Memory B cell (primary cell): ENCODE measurements around the gene CD164.
A peak's percentile ranks its signal among the peaks of the same experiment; 100 is the strongest.
"Not testable (repeated sequence)": the region's sequence is repeated elsewhere in the genome, so short reads cannot be mapped to it uniquely, and the experiment has no call there.

ENCODE experiments used
- ATAC-seq: fragments of 150-1000 bp; cut with Tn5 transposase; 2 replicates; pipeline ENCODE4 v1.10.0; 2021; ENCODE audit warnings: low read depth, mild to moderate bottlenecking, moderate library complexity
- DNase-seq, 2 donors: peaks; one replicate each; pipeline ENCODE4 v3.0.0; 2022; ENCODE audit warnings: low spot score in 2 of 2
- H3K27ac Mint-ChIP-seq: one replicate; pipeline ENCODE4 v1.8.0; 2022; ENCODE audit warnings: mild to moderate bottlenecking, moderate library complexity, mixed read lengths
- H3K27me3 Mint-ChIP-seq: one replicate; pipeline ENCODE4 v1.8.0; 2022; ENCODE audit warnings: mixed read lengths
- H3K36me3 Mint-ChIP-seq: one replicate; pipeline ENCODE4 v1.8.0; 2022; ENCODE audit warnings: mild to moderate bottlenecking, mixed read lengths
- H3K4me1 Mint-ChIP-seq: one replicate; pipeline ENCODE4 v1.8.0; 2022; ENCODE audit warnings: mixed read lengths
- H3K4me3 Mint-ChIP-seq: one replicate; pipeline ENCODE4 v1.8.0; 2022; ENCODE audit warnings: mild to moderate bottlenecking, moderate library complexity, mixed read lengths
- H3K9me3 Mint-ChIP-seq: one replicate; pipeline ENCODE4 v1.8.0; 2022; ENCODE audit warnings: mixed read lengths

Gene CD164

DNA sequence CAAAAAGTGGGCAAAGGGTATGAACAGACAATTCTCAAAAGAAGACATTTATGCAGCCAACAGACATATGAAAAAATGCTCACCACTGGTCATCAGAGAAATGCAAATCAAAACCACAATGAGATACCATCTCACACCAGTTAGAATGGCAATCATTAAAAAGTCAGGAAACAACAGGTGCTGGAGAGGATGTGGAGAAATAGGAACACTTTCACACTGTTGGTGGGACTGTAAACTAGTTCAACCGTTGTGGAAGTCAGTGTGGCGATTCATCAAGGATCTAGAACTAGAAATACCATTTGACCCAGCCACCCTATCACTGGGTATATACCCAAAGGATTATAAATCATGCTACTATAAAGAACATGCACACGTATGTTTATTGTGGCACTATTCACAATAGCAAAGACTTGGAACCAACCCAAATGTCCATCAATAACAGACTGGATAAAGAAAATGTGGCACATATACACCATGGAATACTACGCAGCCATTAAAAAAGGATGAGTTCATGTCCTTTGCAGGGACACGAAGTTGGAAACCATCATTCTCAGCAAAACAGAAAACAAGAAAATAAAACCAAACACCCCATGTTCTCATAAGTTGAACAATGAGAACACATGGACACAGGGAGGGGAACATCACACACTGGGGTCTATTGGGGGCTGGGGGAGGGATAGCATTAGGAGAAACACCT lies 17.7 kb downstream of the CD164 start:
- not testable (repeated sequence) for H3K4me3 Mint-ChIP-seq, DNase-seq, H3K9me3 Mint-ChIP-seq, H3K27me3 Mint-ChIP-seq, ATAC-seq, H3K4me1 Mint-ChIP-seq
- Mint-ChIP-seq H3K36me3 (peaks cover 50% of the 10 kb centered on the region), H3K27ac (peak overlapping the region; percentile 45)

DNA sequence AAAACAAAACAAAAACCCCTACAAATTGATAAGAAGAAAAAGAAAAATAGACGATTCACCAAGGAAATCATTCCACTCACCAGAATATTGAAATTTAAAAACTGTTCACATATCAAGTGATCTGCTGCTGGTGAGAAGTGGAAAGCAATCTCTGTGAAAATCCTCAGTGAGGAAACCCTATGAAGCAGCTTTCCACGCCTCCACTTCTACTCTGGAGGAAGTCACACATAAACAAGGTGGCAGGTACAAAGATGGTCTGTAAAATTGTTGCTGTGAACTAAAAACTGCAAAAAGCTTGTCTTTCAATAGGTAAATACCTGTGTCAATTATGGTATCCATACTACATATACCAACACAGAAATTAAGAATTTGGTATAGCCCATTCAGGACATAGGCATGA lies 18.5 kb downstream of the CD164 start:
- Mint-ChIP-seq H3K9me3 (peaks cover 2% of the 10 kb centered on the region), H3K27me3 (no peaks in the 10 kb centered on the region), H3K4me1 (peaks cover 7% of the 10 kb centered on the region), H3K36me3 (peaks cover 52% of the 10 kb centered on the region), H3K27ac (no peak overlapping the region), H3K4me3 (no peak overlapping the region)
- ATAC-seq, result no peak
- DNase-seq, result no peak

DNA sequence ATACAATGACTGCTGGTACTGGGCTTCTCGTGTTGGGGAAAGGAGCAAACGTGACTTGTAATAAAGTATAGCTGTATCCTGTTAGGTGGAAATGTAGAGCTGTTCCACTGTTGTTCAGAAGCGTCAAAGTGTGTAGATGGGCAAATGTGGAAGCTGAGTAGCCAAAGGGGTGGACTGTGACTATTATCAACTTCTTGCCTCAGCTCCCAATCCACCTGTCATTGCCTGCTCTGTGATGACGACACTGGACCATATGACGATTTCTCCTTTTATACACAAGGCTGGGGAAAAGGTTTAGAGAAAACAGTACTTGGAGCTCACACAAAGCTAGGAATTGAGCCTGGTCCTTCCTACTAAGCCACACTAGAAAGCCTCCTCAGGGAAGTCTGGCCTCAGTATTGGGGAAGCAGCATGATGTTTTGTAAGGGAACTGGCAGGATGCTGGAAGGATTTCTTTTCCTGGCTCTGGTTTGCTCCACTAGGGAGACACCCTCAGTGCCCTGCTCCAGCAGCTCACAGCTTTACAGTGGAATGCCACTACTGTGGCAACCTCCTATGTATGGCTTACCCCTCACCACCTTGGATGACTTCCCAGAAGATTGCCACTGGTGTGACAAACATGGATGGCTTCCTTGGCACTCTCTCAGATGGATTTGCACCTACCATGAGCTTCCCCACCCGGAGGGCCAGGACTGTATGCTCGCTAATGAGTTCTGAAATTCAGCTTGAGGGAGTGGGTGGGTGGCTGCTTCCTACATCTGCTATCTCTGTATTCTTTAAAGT lies 20.0 kb downstream of the CD164 start:
- H3K4me3 Mint-ChIP-seq, result no peak overlapping the region
- H3K4me1 Mint-ChIP-seq, result peaks cover 7% of the 10 kb centered on the region
- H3K9me3 Mint-ChIP-seq, result peaks cover 2% of the 10 kb centered on the region
- DNase-seq (no peak), ATAC-seq (no peak)
- no peak overlapping the region for H3K27ac Mint-ChIP-seq
- H3K36me3 Mint-ChIP-seq, result peaks cover 57% of the 10 kb centered on the region
- no peaks in the 10 kb centered on the region for H3K27me3 Mint-ChIP-seq

DNA sequence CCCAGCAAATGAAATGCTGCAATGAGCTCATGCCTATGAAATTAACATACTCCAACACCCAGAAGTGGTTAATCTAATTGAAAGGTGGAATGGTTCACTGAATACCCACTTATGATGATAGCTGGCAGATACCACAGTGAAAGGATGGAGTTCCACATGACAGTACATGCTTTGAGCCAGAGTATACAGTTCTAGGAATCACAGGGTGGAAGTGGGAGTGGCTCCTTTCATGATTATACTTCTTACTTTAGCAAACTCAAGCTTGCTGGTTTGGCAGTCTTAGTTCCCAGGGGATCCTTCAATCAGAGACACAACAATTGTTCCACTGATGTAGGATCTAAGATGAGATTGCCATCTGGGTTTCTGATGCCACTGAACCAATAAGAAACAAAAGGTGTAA lies 21.5 kb downstream of the CD164 start:
- peaks cover 61% of the 10 kb centered on the region for H3K36me3 Mint-ChIP-seq
- no peak overlapping the region for H3K27ac Mint-ChIP-seq

DNA sequence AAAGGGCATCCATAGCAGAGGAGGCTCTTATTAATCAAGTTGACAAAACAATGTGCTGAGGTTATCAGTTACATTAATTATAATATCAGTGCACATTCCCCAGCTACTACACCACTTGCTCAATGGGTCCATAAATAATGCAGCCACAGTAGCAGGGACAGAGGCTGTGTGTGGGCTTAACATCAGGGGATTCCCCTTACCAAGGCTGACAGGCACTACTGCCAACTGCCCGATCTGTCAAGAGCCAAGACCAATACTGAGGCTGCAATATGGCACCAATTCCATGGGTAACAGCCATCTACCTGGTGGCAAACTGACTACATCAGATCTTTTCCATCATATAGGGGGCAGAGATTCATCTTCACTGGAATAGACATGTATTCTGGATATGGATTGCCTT lies 22.0 kb downstream of the CD164 start:
- Mint-ChIP-seq H3K4me1 (peaks cover 7% of the 10 kb centered on the region), H3K27ac (no peak overlapping the region), H3K36me3 (peaks cover 61% of the 10 kb centered on the region), H3K4me3 (no peak overlapping the region), H3K27me3 (no peaks in the 10 kb centered on the region), H3K9me3 (peaks cover 2% of the 10 kb centered on the region)
- ATAC-seq, result no peak
- DNase-seq, result no peak

More for the DNA sequence above, 21.5 kb downstream of the CD164 start:
- no peak for DNase-seq
- Mint-ChIP-seq H3K27me3 (no peaks in the 10 kb centered on the region), H3K4me3 (no peak overlapping the region), H3K4me1 (peaks cover 7% of the 10 kb centered on the region), H3K9me3 (peaks cover 2% of the 10 kb centered on the region)
- ATAC-seq, result no peak

DNA sequence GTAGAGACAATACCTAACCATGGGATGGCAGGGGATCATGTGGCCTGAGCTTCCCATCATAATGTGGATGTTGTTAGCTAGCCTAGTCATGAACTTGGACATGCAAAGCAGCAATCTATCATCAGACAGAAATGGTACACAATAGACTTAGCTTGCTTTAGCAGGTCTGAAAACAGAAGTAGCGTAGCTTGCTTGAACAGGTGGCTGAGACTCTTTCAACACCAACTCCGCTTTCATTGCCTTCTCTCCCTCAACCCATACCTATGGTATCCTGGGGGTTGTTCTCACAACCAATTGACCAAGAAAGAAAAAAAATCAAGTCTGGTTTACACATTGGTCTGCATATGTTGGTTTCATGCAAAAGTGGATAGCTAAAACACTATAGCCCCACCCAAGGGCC lies 23.0 kb downstream of the CD164 start:
- DNase-seq (no peak), ATAC-seq (no peak)
- no peak overlapping the region for H3K27ac Mint-ChIP-seq
- peaks cover 55% of the 10 kb centered on the region for H3K36me3 Mint-ChIP-seq
- no peaks in the 10 kb centered on the region for H3K9me3 Mint-ChIP-seq
- peaks cover 7% of the 10 kb centered on the region for H3K4me1 Mint-ChIP-seq
- no peak overlapping the region for H3K4me3 Mint-ChIP-seq
- no peaks in the 10 kb centered on the region for H3K27me3 Mint-ChIP-seq

DNA sequence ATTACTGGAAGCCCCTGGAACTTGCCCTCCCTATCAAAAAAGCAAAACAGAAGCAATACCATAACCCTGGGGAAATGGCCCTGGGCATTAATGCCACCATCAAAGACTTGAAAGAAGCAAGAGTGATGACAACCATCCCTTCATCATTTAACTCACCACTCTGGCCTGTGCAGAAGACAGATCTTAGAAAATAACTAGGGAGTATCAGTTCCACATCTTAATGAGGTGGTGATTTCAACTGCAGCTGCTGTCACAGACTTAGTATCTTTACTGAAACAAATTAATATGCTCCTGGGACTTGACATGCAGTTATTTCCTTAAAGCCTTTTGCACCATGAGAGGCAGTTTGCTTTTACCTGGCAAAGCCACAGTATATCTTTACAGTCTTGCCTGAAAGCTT lies 24.1 kb downstream of the CD164 start:
- Mint-ChIP-seq H3K27ac (no peak overlapping the region), H3K36me3 (peaks cover 49% of the 10 kb centered on the region), H3K27me3 (no peaks in the 10 kb centered on the region), H3K4me1 (peaks cover 8% of the 10 kb centered on the region), H3K9me3 (no peaks in the 10 kb centered on the region), H3K4me3 (no peak overlapping the region)
- DNase-seq (no peak), ATAC-seq (no peak)

DNA sequence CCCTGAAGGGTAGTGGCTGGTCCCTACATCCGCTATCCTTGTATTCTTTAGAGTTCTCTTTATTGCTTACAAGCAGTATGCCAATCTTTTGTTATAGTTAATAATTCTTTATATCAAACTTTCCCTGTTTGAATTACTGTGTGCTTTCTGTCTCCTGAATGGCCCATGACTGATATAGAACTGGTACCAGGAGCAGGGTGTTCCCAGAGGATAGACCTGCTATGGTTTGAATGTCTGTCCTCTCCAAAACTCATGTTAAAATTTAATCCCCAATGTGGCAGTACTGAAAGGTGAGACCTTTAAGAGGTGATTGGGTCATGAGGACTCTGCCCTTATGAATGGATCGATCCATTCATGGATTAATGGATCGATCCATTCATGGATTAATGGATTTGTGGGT lies 26.0 kb downstream of the CD164 start:
- H3K27ac Mint-ChIP-seq, result no peak overlapping the region
- H3K27me3 Mint-ChIP-seq, result no peaks in the 10 kb centered on the region
- DNase-seq, result no peak
- H3K9me3 Mint-ChIP-seq, result no peaks in the 10 kb centered on the region
- H3K4me1 Mint-ChIP-seq, result peaks cover 10% of the 10 kb centered on the region
- H3K4me3 Mint-ChIP-seq, result no peak overlapping the region
- peaks cover 38% of the 10 kb centered on the region for H3K36me3 Mint-ChIP-seq
- ATAC-seq, result no peak

DNA sequence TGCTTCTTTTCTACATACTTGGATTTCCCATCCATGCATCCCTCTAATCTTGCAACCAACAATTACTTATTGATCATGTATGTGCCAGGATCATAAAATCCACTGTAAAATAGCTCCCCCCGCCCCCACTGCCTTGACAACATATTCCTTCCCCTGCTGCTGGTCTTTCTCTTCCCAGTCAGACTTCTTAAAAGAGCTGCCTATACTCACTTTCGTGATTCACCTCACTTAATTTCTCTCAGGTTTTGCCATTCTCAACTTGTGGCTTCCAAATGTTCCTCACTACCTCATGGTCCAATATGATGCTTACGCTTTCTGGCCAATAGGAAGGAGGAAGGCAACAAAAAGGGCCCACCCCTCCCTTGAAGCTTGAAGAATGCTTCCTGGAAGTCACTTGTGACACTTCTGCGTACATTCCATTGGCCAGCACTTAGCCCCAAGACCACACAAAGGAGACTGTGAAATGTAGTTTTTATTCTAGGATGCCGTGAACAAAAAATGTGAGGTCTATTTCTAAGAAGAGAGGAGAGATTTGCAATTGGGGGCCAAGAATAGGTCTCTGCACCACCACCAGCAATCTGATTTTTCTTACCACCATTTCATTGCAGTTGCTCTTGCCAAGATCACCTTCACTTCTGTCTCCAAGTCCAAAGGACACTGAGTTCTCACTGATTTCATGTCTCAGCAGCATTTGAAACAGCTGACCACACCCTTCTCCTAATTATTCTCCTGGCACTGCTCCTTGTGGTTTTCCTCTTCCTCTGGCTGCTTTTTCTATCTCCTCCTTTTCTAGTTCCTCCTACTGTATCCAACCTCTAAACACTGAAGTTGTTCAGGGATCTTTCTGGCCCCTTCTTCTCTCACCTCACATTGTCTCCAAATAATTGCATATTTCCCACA lies 30.8 kb downstream of the CD164 start:
- Mint-ChIP-seq H3K4me3 (no peak overlapping the region), H3K27ac (no peak overlapping the region), H3K36me3 (peaks cover 5% of the 10 kb centered on the region), H3K27me3 (no peaks in the 10 kb centered on the region), H3K9me3 (no peaks in the 10 kb centered on the region), H3K4me1 (peaks cover 5% of the 10 kb centered on the region)
- no peak for DNase-seq
- ATAC-seq, result no peak

DNA sequence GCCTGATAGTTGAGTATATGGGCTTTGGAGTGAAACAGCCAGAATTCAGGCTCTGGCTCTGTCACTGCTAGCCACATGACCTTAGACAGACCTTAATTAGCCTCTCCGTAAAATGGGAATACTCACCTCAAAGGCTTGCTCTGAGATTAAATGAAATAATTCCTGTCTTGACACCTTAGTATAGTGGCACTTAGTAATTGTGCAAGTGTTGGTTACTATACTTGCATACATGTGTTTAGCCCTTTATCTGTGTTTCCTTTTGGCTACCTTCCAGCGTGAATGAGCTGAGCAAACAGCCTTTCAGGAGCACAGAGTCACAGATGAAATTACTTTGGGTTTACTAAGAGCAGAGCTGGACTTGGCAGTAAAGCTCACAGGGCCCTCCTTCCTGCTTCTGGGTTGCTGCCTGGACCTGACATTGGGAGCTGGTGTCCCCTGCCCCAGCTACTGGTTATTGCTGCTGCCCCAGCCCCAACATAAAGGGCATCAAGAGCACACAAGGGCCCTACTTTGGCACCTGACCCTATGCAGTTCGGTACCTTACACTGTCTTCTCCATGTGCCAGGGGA lies 32.8 kb downstream of the CD164 start:
- H3K4me1 Mint-ChIP-seq, result peaks cover 5% of the 10 kb centered on the region
- DNase-seq (no peak), ATAC-seq (no peak)
- H3K4me3 Mint-ChIP-seq, result no peak overlapping the region
- peaks cover 2% of the 10 kb centered on the region for H3K36me3 Mint-ChIP-seq
- no peak overlapping the region for H3K27ac Mint-ChIP-seq
- H3K9me3 Mint-ChIP-seq, result no peaks in the 10 kb centered on the region
- no peaks in the 10 kb centered on the region for H3K27me3 Mint-ChIP-seq

DNA sequence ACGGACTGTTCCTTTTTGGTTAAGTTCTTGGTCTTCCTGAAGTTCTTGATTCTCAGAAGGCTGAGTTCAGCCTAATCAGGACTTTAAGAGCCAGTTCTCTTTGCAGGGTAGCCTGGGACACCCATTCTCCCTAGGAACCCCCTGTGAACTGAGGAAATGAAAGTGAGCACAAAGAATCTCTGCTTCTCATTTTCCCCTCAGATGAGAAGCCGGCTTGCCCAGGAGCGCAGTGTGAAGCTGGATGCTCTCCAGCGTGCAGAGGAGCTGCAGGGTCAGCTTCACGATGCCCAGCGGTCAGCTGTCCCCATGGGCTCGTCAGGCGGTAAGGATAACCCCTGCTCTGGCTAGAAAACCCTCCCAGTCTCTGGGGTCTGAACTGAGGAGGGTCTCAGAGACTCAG lies 34.0 kb downstream of the CD164 start:
- Mint-ChIP-seq H3K36me3 (peaks cover 2% of the 10 kb centered on the region), H3K27me3 (no peaks in the 10 kb centered on the region), H3K27ac (no peak overlapping the region), H3K4me3 (no peak overlapping the region), H3K4me1 (peaks cover 4% of the 10 kb centered on the region), H3K9me3 (no peaks in the 10 kb centered on the region)
- no peak for DNase-seq
- ATAC-seq, result no peak

DNA sequence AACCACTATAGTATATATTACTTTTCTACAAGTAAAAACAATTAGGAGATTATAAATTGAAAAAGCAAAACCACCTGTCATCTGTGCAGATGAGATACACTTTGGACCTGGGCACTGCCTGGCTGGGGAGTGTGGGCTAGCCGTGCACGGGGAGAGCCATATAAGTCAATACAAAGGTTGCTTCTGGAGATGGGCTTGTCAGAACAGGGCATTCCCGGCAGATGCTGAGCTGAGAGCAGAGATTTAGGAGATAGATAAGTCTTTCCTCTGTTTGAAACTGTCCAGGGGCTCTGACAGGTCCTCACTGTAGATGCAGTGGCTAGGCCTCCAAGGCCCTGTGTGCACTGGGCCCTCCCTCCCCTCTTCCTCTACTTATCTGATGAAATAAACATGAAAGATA lies 34.5 kb downstream of the CD164 start:
- no peaks in the 10 kb centered on the region for H3K4me1 Mint-ChIP-seq
- no peaks in the 10 kb centered on the region for H3K36me3 Mint-ChIP-seq
- DNase-seq (no peak), ATAC-seq (no peak)
- H3K27ac Mint-ChIP-seq, result no peak overlapping the region
- no peaks in the 10 kb centered on the region for H3K27me3 Mint-ChIP-seq
- H3K4me3 Mint-ChIP-seq, result no peak overlapping the region
- no peaks in the 10 kb centered on the region for H3K9me3 Mint-ChIP-seq

DNA sequence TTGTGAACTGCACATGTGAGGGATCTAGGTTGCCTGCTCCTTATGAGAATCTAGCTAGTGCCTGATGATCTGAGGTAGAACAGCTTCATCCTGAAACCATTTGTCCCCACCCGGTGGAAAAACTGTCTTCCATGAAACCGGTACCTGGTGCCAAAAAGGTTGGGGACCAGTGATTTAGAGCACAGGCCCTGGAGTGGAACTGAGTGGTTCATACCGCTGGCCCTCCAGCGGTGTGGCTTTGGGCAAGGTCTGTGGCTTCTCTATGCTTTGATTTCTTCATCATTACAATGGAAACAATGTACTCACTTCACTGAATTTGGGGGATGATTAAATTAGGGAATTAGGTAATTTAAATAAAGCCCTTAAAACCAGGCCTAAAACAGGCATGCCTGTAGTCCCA lies 36.3 kb downstream of the CD164 start:
- Mint-ChIP-seq H3K9me3 (no peaks in the 10 kb centered on the region), H3K36me3 (no peaks in the 10 kb centered on the region), H3K4me3 (no peak overlapping the region), H3K4me1 (no peaks in the 10 kb centered on the region), H3K27ac (no peak overlapping the region), H3K27me3 (no peaks in the 10 kb centered on the region)
- ATAC-seq, result no peak
- no peak for DNase-seq

DNA sequence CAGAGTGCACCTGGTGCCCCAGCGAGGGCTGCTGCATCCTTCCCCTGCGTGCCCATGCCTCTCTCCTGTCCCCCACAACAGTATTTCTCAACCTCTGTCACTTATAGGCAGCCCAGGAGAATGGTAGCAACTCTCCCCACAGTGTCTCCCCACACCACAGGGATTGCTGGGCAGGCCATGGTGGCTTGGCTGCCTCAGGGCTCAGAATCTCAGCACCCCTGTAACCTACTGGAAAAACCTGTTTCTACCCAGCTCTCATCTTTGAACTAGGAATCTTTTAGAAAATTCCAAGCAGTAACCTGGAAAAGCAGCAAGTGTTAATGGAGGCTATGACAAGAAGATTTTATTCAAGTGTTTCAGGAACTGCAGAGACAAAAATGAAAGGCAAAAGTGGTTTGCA lies 38.0 kb downstream of the CD164 start:
- no peaks in the 10 kb centered on the region for H3K27me3 Mint-ChIP-seq
- no peaks in the 10 kb centered on the region for H3K9me3 Mint-ChIP-seq
- no peak for DNase-seq
- H3K4me3 Mint-ChIP-seq, result no peak overlapping the region
- no peaks in the 10 kb centered on the region for H3K4me1 Mint-ChIP-seq
- no peak overlapping the region for H3K27ac Mint-ChIP-seq
- H3K36me3 Mint-ChIP-seq, result no peaks in the 10 kb centered on the region
- no peak for ATAC-seq
